Effector memory CD4-positive, alpha-beta T cell (primary cell): ENCODE data around the gene SLC16A4.
"Not testable (repeated sequence)": the region's sequence is repeated elsewhere in the genome, so short reads cannot be mapped to it uniquely, and the experiment has no call there.

Source experiments
- DNase-seq, 3 donors: peaks; one replicate each; pipeline ENCODE4 v3.0.0-alpha.2; 2020
- H3K27ac ChIP-seq: 2 replicates; pipeline ENCODE4 v1.7.0; 2013; ENCODE audit warnings: mild to moderate bottlenecking, low read length, moderate library complexity; ENCODE audit not compliant: insufficient read depth, poor library complexity, severe bottlenecking
- H3K27me3 ChIP-seq: replicated peaks from 2 replicates; pipeline ENCODE4 v1.7.0; 2013; ENCODE audit warnings: mild to moderate bottlenecking, low read length; ENCODE audit not compliant: insufficient read depth, control insufficient read depth, poor library complexity, severe bottlenecking
- H3K36me3 ChIP-seq: 2 replicates; pipeline ENCODE4 v1.7.0; 2013; ENCODE audit warnings: mild to moderate bottlenecking, low read length, moderate library complexity; ENCODE audit not compliant: control insufficient read depth, insufficient read depth
- H3K4me1 ChIP-seq: 2 replicates; pipeline ENCODE4 v1.7.0; 2013; ENCODE audit warnings: low read length, mild to moderate bottlenecking; ENCODE audit not compliant: control insufficient read depth, insufficient read depth, poor library complexity, severe bottlenecking
- H3K4me3 ChIP-seq: 2 replicates; pipeline ENCODE4 v1.7.0; 2013; ENCODE audit warnings: low read length, low read depth, mild to moderate bottlenecking; ENCODE audit not compliant: insufficient read depth, poor library complexity, severe bottlenecking
- H3K9me3 ChIP-seq: 2 replicates; pipeline ENCODE4 v1.7.0; 2013; ENCODE audit warnings: mild to moderate bottlenecking, low read length, moderate library complexity; ENCODE audit not compliant: control insufficient read depth
- total RNA-seq, 3 donors: gene quantifications; one replicate each; lab custom pipeline; 2026; lab: John Stamatoyannopoulos, UW

Gene SLC16A4
- total RNA-seq: 0 to 0.26 (median 0) reads per million in 3 donors

DNA sequence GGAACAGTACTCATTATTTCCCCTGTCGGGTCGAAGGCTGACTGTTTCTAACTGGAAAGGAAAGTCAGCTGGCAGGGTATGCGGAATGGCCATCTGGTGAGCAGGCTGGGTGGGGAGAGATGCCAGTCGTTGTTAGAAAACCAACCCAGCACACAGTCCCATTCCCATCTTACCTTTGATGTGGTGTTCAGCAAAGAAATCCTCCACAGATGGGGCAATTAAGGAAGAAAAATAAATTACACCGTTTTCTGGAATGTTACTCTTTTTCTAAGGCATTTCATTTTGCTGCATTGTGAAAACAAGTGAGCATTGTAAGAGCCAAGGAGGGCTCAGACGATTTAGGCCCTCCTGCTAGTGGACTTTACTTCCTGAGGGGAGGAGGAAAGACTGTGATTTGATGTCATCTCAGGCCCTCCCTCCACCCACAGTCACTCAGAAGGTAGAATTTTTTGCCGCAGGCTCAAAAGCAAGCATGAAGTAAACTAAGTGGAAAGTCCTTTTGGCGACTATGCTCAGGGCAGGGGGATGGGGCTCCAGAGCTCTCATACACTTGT, at the start of gene SLC16A4:
TSS of gene SLC16A4 (minus strand) at position 335 of the 554 bp plus-strand sequence. CDS start 1,703 bp downstream, outside the sequence.
- H3K27ac ChIP-seq: no peak within 1 kb of the TSS
- H3K36me3 ChIP-seq: no peaks in the 10 kb centered on the region
- H3K9me3 ChIP-seq: no peaks in the 10 kb centered on the region
- H3K27me3 ChIP-seq: no peaks in the 10 kb centered on the region
- H3K4me3 ChIP-seq: no peak within 1 kb of the TSS
- no peaks in the 10 kb centered on the region for H3K4me1 ChIP-seq
- DNase-seq: no peak

DNA sequence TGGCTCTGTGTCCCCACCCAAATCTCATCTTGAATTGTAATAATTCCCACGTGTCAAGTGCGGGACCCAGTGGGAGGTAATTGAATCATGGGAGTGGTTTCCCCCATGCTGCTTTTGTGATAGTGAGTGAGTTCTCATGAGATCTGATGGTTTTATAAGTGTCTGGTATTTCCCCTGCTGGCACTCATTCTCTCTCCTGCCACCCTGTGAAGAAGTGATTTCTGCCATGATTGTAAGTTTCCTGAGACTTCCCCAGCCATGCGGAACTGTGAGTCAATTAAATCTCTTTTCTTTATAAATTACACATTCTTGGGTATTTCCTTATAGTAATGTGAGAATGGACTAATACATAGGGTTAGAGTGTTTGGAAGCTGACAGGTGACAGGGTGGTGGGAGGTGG, 49.0 kb upstream of the SLC16A4 start:
- H3K27me3 ChIP-seq, DNase-seq, H3K27ac ChIP-seq, H3K4me1 ChIP-seq, H3K4me3 ChIP-seq, H3K9me3 ChIP-seq, H3K36me3 ChIP-seq: not testable (repeated sequence)

DNA sequence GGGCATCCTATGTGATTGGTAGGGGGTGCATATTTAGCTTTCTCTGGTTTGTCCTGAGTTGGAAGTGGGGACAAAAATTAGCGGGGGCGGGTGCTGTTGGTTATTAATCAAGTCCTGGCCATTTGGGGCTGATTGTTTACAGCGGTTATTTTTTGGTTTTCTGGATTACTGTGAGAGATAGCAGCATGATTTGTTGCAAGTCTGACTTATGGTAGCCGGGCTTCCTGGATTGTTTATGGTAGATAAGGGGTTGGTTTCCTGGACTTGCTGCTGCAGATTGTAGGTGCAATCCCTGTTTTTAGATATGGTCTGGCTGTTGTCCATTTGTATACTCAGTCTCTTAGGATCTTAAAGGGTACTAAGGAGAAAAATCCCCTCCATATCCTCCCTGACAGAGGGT, 48.1 kb upstream of the SLC16A4 start:
- no peaks in the 10 kb centered on the region for H3K4me1 ChIP-seq
- no peaks in the 10 kb centered on the region for H3K36me3 ChIP-seq
- H3K9me3 ChIP-seq: no peaks in the 10 kb centered on the region
- no peak for DNase-seq
- H3K27ac ChIP-seq: no peak overlapping the region
- H3K4me3 ChIP-seq: no peak overlapping the region
- H3K27me3 ChIP-seq: no peaks in the 10 kb centered on the region

DNA sequence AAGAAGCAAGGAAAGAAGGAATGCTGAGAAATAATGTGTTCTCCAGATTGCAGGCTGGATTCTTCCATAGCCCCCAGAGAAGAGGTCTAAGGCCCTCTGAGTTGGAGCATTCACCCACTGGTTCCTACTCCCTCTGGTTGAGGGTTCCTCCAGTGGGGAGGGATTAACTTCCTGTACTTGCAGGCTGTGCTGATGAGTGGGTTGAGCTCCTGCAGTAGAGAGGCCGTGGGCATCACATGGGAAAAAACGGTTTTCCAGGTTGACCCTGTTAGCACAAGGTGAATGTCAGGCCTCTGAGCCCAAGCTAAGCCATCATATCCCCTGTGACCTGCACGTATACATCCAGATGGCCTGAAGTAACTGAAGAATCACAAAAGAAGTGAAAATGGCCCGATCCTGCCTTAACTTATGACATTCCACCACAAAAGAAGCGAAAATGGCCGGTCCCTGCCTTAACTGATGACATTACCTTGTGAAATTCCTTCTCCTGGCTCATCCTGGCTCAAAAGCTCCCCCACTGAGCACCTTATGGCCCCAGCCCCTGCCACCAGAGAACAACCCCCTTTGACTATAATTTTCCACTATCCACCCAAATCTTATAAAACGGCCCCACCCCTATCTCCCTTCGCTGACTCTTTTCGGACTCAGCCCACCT, 46.9 kb upstream of the SLC16A4 start:
- not testable (repeated sequence) for H3K27ac ChIP-seq, H3K9me3 ChIP-seq, H3K27me3 ChIP-seq, H3K36me3 ChIP-seq, DNase-seq, H3K4me3 ChIP-seq, H3K4me1 ChIP-seq

DNA sequence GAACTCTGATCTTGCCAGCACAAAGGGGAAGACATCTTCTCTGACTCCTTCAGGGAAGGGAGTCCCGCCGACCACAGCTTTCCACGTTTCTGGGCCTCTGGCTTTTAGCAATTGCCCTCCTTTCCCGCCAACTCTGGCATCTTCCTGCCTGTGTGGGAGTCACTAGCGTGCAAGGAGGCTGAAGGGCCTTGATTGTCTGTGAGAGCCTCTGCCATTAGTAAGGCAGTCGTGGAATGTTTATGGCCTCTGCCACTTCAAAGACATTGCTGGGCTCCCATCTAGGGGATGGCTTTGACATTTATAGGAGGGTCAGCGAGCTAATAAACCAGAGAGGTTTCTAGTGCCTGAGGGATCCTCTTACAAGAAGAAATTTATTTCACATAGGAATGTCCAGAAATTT, 45.8 kb upstream of the SLC16A4 start:
- Histone ChIP-seq H3K4me3 (no peak overlapping the region), H3K4me1 (no peaks in the 10 kb centered on the region), H3K36me3 (no peaks in the 10 kb centered on the region), H3K27ac (no peak overlapping the region), H3K27me3 (no peaks in the 10 kb centered on the region), H3K9me3 (no peaks in the 10 kb centered on the region)
- DNase-seq: no peak

DNA sequence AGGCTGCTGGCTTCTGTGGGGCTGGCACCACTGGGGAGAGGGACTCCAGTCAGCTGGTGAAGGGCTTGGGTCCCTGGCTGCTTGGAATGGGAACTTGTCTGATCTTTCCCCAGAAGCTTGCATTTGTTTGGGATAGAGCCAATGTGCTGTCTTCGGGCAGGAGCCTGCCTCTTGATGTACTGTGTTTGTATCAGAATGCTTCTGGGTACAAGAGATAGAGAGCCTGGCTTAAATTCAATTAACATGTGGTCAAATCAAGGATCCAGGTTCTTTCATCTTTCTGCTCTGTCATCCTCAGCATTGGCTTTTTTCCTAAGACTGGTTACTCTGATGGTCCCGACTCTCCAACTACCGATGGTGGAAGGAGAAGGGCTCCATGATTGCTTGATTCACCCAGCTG, 44.1 kb upstream of the SLC16A4 start:
- no peak overlapping the region for H3K27ac ChIP-seq
- H3K9me3 ChIP-seq: no peaks in the 10 kb centered on the region
- DNase-seq: no peak
- H3K4me1 ChIP-seq: no peaks in the 10 kb centered on the region
- H3K27me3 ChIP-seq: no peaks in the 10 kb centered on the region
- H3K36me3 ChIP-seq: no peaks in the 10 kb centered on the region
- no peak overlapping the region for H3K4me3 ChIP-seq

DNA sequence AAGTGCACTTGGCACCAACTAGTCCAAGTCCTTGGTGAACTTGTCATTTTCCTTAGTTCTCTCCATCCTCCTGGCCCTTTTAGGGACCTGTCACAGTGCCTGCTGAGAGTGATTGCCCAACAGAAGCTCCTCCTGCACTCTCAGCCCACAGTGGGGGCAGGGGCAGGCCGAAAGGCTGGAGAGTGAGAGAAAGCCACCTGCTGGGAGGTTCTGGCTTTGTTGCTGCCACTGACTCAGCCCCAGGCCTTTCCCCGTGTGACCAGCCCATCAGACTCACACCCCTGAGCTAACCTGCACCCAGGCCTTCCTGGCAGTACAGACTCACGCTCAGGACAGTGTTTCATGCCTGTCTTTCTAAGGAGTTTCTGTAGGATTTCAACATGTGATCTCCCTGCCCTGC, 43.0 kb upstream of the SLC16A4 start:
- Histone ChIP-seq H3K9me3 (no peaks in the 10 kb centered on the region), H3K36me3 (no peaks in the 10 kb centered on the region), H3K4me1 (no peaks in the 10 kb centered on the region), H3K27me3 (no peaks in the 10 kb centered on the region), H3K27ac (no peak overlapping the region), H3K4me3 (no peak overlapping the region)
- DNase-seq: no peak

DNA sequence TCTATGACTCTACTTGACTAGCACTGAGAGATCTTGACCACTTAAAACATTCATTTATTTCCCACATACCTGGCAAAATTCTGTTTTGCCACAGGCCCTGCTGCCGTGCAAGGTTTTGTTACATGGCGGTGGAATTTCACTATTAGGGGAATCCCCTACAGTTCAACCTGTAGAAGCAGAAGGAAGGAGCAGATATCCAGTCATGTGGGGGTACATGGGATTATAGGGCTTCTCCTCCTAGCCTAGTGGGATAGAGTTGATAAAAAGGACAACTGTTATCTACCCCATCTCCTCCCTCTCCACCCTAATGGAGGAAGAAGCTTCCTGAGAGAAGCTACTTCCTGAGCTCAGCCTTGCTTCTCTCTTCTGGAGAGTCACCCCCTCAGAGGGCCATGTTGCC, 42.4 kb upstream of the SLC16A4 start:
- Histone ChIP-seq H3K4me1 (no peaks in the 10 kb centered on the region), H3K27ac (no peak overlapping the region), H3K9me3 (no peaks in the 10 kb centered on the region), H3K4me3 (no peak overlapping the region), H3K27me3 (no peaks in the 10 kb centered on the region), H3K36me3 (no peaks in the 10 kb centered on the region)
- DNase-seq: no peak

DNA sequence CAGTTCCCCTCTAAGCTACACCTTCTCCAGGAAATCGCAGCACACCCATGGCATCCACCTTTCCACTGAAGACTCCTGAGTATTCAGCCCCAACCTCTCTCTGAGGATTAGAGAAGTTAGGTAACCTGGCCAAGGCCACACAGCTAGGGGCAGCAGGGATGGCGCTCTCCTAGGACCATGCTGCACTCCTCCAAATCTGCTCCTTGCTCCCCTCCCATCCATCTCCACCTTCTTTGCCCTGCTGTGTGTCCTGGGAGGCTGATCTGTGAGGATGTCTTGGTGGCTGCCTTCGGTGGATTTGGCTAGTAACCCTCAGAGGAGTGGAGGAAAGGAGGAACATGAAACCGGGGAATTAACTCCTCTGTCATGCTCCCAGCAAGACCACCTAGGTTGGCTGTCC, 40.1 kb upstream of the SLC16A4 start:
- no peaks in the 10 kb centered on the region for H3K27me3 ChIP-seq
- no peaks in the 10 kb centered on the region for H3K9me3 ChIP-seq
- no peak for DNase-seq
- H3K27ac ChIP-seq: no peak overlapping the region
- H3K36me3 ChIP-seq: no peaks in the 10 kb centered on the region
- no peak overlapping the region for H3K4me3 ChIP-seq
- no peaks in the 10 kb centered on the region for H3K4me1 ChIP-seq

DNA sequence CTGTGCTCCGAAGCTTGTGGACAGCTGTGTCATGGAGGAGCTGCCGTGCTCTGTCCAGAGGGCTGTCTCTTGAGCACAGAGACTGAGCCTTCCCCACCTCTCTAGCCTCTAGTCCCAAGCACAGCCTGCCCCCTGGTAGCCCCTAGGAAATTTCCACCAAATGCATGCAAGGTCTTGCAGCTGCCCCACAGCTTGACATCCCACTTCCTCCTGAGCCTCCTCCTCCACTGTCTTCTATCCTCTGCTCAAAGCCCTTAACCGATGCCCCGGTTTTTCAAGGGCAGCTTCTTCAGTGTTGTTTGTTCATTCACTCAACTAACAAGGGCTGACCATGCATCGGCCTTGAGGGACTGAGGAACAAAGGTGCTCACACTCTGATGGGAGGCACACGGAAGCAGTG, 39.5 kb upstream of the SLC16A4 start:
- DNase-seq: no peak
- Histone ChIP-seq H3K27ac (no peak overlapping the region), H3K27me3 (no peaks in the 10 kb centered on the region), H3K4me3 (no peak overlapping the region), H3K9me3 (no peaks in the 10 kb centered on the region), H3K36me3 (no peaks in the 10 kb centered on the region), H3K4me1 (no peaks in the 10 kb centered on the region)
